DOHH2 (cell line): ENCODE results near the gene PIK3R3.

Experiments used
- CTCF ChIP-seq: fragments of 200-600 bp; sonication (generic); IDR thresholded peaks from one replicate; pipeline ENCODE4 v1.5.1; 2014; ENCODE audit warnings: antibody characterized with exemption, mild to moderate bottlenecking, low read depth, low read length; ENCODE audit not compliant: poor library complexity, severe bottlenecking
- EZH2phosphoT487 ChIP-seq: fragments of 200-600 bp; sonication (generic); IDR thresholded peaks from 2 replicates; pipeline ENCODE4 v1.6.1; 2017; ENCODE audit warnings: borderline replicate concordance, mild to moderate bottlenecking, antibody characterized with exemption, low read length, moderate library complexity, mixed read lengths

- TF ChIP-seq CTCF (no peak), EZH2phosphoT487 (no peak)
These were observed 39.4 kb upstream of the PIK3R3 start for GRCh38 chr1:46171871-46172270.
